H1 (cell line): ENCODE results near the gene NR0B1. TPM values are rescaled to one million over a fixed set of nuclear protein-coding genes. Genes with fewer than 3 reads are reported as not detected.

Source experiments
- CTCF ChIA-PET: fragments of 300-600 bp; sonication (Branson Sonifier 250); formaldehyde crosslinking; loops from one replicate; lab custom pipeline; 2021; ENCODE audit not compliant: partially characterized antibody; lab: Charles Lee
- POLR2A ChIA-PET: fragments of 300-600 bp; sonication (Branson Sonifier 250); formaldehyde crosslinking; loops from one replicate; lab custom pipeline; 2021; ENCODE audit warnings: inconsistent platforms; ENCODE audit not compliant: partially characterized antibody; lab: Charles Lee
- DNase-seq, 2 experiments: peaks; one replicate each; pipeline versions ENCODE4 v3.0.0 to v3.0.0-alpha.2; 2010 to 2022; ENCODE audit warnings: low spot score in 2 of 2, low read depth in 1 of 2, mixed read lengths in 1 of 2
- FAIRE-seq: peaks from 2 replicates; lab custom pipeline; 2011; peaks lifted over from hg19 to GRCh38; lab: Jason Lieb, UNC
- H2AFZ ChIP-seq: 2 replicates; pipeline ENCODE4 v1.8.1; 2012; ENCODE audit warnings: low read length, inconsistent platforms
- H2AK5ac ChIP-seq: 2 replicates; pipeline ENCODE4 v1.6.1; 2013; ENCODE audit warnings: low read depth, low read length
- H2BK120ac ChIP-seq: replicated peaks from 2 replicates; pipeline ENCODE3; 2013; ENCODE audit warnings: low read depth, low read length, inconsistent platforms
- H2BK12ac ChIP-seq: 2 replicates; pipeline ENCODE4 v1.6.1; 2013; ENCODE audit warnings: low read depth, low read length
- H2BK15ac ChIP-seq: 2 replicates; pipeline ENCODE4 v1.6.1; 2013; ENCODE audit warnings: low read length
- H2BK20ac ChIP-seq: 2 replicates; pipeline ENCODE4 v1.6.1; 2013; ENCODE audit warnings: low read length
- H2BK5ac ChIP-seq: 2 replicates; pipeline ENCODE4 v1.6.1; 2013; ENCODE audit warnings: low read depth, low read length
- H3K14ac ChIP-seq: 2 replicates; pipeline ENCODE4 v1.6.1; 2013; ENCODE audit warnings: inconsistent platforms; ENCODE audit not compliant: insufficient read length
- H3K18ac ChIP-seq: 2 replicates; pipeline ENCODE4 v1.6.1; 2013; ENCODE audit warnings: low read length; ENCODE audit errors: extremely low read depth
- H3K23ac ChIP-seq: 2 replicates; pipeline ENCODE4 v1.6.1; 2013; ENCODE audit warnings: inconsistent platforms; ENCODE audit not compliant: insufficient read length
- H3K23me2 ChIP-seq: 2 replicates; pipeline ENCODE4 v1.6.1; 2013; ENCODE audit warnings: low read depth, low read length
- H3K27ac ChIP-seq: 2 replicates; pipeline ENCODE4 v1.6.1; 2011; ENCODE audit warnings: low read depth, low read length, inconsistent platforms
- H3K27me3 ChIP-seq, 4 experiments: replicated peaks in 1 of 4; 1 replicate in 1 of 4; 2 replicates in 3 of 4; pipeline versions ENCODE4 v1.6.1 to v1.8.1; 2011 to 2013; ENCODE audit warnings: low read length in 3 of 4, mild to moderate bottlenecking in 3 of 4, inconsistent platforms in 2 of 4, mixed read lengths in 2 of 4, moderate library complexity in 1 of 4; ENCODE audit not compliant: control insufficient read depth in 3 of 4, insufficient read depth in 3 of 4; ENCODE audit errors: extremely low read depth in 1 of 4
- H3K36me3 ChIP-seq, 4 experiments: 2 replicates each; pipeline versions ENCODE4 v1.6.1 to v1.8.1; 2011 to 2013; ENCODE audit warnings: mild to moderate bottlenecking in 4 of 4, low read length in 3 of 4, moderate library complexity in 2 of 4, control low read depth in 1 of 4, inconsistent platforms in 1 of 4; ENCODE audit not compliant: insufficient read depth in 4 of 4, control insufficient read depth in 2 of 4
- H3K4ac ChIP-seq: replicated peaks from 2 replicates; pipeline ENCODE3; 2013; ENCODE audit warnings: low read length, low read depth, mixed read lengths, inconsistent platforms; ENCODE audit not compliant: insufficient read length
- H3K4me1 ChIP-seq, 4 experiments: replicated peaks in 1 of 4; 1 replicate in 1 of 4; 2 replicates in 3 of 4; pipeline versions ENCODE4 v1.6.1 to v1.8.1; 2011 to 2013; ENCODE audit warnings: low read length in 3 of 4, inconsistent platforms in 2 of 4, mixed read lengths in 1 of 4; ENCODE audit not compliant: insufficient read depth in 4 of 4, control insufficient read depth in 3 of 4
- H3K4me2 ChIP-seq, 2 experiments: 2 replicates each; pipeline versions ENCODE4 v1.6.1 to v1.8.1; 2011 to 2013; ENCODE audit warnings: low read depth in 2 of 2, low read length in 2 of 2, control low read depth in 1 of 2, inconsistent platforms in 1 of 2, mild to moderate bottlenecking in 1 of 2; ENCODE audit not compliant: insufficient read depth in 1 of 2
- H3K4me3 ChIP-seq, 4 experiments: fragments of 200-600, 300-600 bp in 1 of 4; sonication (generic), shearing (Covaris generic), sonication (Bioruptor Twin) in 1 of 4; 2 replicates each; pipeline versions ENCODE4 v1.5.1 to v1.8.1; 2011 to 2016; ENCODE audit warnings: low read length in 4 of 4, low read depth in 3 of 4, control low read depth in 2 of 4, inconsistent platforms in 2 of 4, mild to moderate bottlenecking in 2 of 4, mixed read lengths in 1 of 4, moderate library complexity in 1 of 4; ENCODE audit not compliant: insufficient read depth in 2 of 4; ENCODE audit errors: extremely low read depth in 1 of 4
- H3K56ac ChIP-seq: replicated peaks from 2 replicates; pipeline ENCODE3; 2013; ENCODE audit warnings: low read depth, mild to moderate bottlenecking, mixed read lengths, low read length, inconsistent platforms; ENCODE audit not compliant: insufficient read length
- H3K79me1 ChIP-seq: 2 replicates; pipeline ENCODE4 v1.6.1; 2013; ENCODE audit warnings: low read depth, low read length, control low read depth
- H3K79me2 ChIP-seq, 2 experiments: 2 replicates each; pipeline versions ENCODE4 v1.6.1 to v1.8.1; 2012 to 2013; ENCODE audit warnings: low read length in 2 of 2, mild to moderate bottlenecking in 2 of 2, inconsistent platforms in 1 of 2; ENCODE audit not compliant: insufficient read depth in 2 of 2, control insufficient read depth in 1 of 2
- H3K9ac ChIP-seq, 4 experiments: replicated peaks in 1 of 4; 1 replicate in 1 of 4; 2 replicates in 3 of 4; pipeline versions ENCODE4 v1.6.1 to v1.8.1; 2011 to 2013; ENCODE audit warnings: low read depth in 3 of 4, low read length in 3 of 4, control low read depth in 2 of 4, mild to moderate bottlenecking in 2 of 4, moderate library complexity in 2 of 4, inconsistent platforms in 1 of 4; ENCODE audit errors: extremely low read depth in 1 of 4
- H3K9me3 ChIP-seq, 2 experiments: 2 replicates each; pipeline versions ENCODE4 v1.6.1 to v1.8.1; 2012 to 2013; ENCODE audit warnings: mild to moderate bottlenecking in 2 of 2, moderate library complexity in 2 of 2, control low read depth in 1 of 2, inconsistent platforms in 1 of 2, low read depth in 1 of 2, low read length in 1 of 2, mixed read lengths in 1 of 2; ENCODE audit not compliant: insufficient read depth in 2 of 2
- H4K20me1 ChIP-seq, 2 experiments: replicated peaks in 1 of 2; 2 replicates each; pipeline versions ENCODE3 to v1.8.1; 2011 to 2013; ENCODE audit warnings: inconsistent platforms in 2 of 2, low read length in 2 of 2, mild to moderate bottlenecking in 1 of 2; ENCODE audit not compliant: insufficient read depth in 2 of 2, control insufficient read depth in 1 of 2
- H4K5ac ChIP-seq: 2 replicates; pipeline ENCODE4 v1.6.1; 2013; ENCODE audit warnings: low read length, low read depth, mixed read lengths, inconsistent platforms; ENCODE audit not compliant: insufficient read length
- H4K8ac ChIP-seq: 2 replicates; pipeline ENCODE4 v1.8.0; 2013; ENCODE audit warnings: mild to moderate bottlenecking, moderate library complexity, low read length, inconsistent platforms; ENCODE audit not compliant: insufficient read depth; ENCODE audit errors: extremely low read depth
- H4K91ac ChIP-seq: replicated peaks from 2 replicates; pipeline ENCODE3; 2013; ENCODE audit warnings: low read length, mixed read lengths, inconsistent platforms; ENCODE audit not compliant: insufficient read length
- ATF2 ChIP-seq: IDR thresholded peaks from 2 replicates; pipeline ENCODE4 v1.6.1; 2012; ENCODE audit warnings: low read length, inconsistent platforms
- BACH1 ChIP-seq: IDR thresholded peaks from 2 replicates; pipeline ENCODE4 v1.6.1; 2012; ENCODE audit warnings: low read length, improper control_type of control experiment
- CBX8 ChIP-seq: fragments of 300-800, 300-1000 bp; sonication (generic); IDR thresholded peaks from 2 replicates; pipeline ENCODE4 v1.7.1; 2016; ENCODE audit warnings: low read depth, low read length, borderline replicate concordance
- CREB1 ChIP-seq: IDR thresholded peaks from 2 replicates; pipeline ENCODE4 v1.6.1; 2012; ENCODE audit warnings: inconsistent platforms
- EGR1 ChIP-seq: IDR thresholded peaks from 2 replicates; pipeline ENCODE4 v1.6.1; 2011; ENCODE audit warnings: low read depth, low read length, borderline replicate concordance
- GTF2F1 ChIP-seq: IDR thresholded peaks from 2 replicates; pipeline ENCODE4 v1.6.1; 2012; ENCODE audit warnings: low read depth, low read length, improper control_type of control experiment, borderline replicate concordance
- KDM1A ChIP-seq: fragments of 200-600, 300-600 bp; sonication (generic); IDR thresholded peaks from 2 replicates; pipeline ENCODE4 v1.7.1; 2016; ENCODE audit warnings: mild to moderate bottlenecking, low read length, borderline replicate concordance
- KDM5A ChIP-seq: fragments of 200-600 bp; IDR thresholded peaks from 2 replicates; pipeline ENCODE4 v1.7.1; 2012; ENCODE audit warnings: mild to moderate bottlenecking, low read length, inconsistent platforms, mixed read lengths
- NRF1 ChIP-seq: IDR thresholded peaks from 2 replicates; pipeline ENCODE4 v1.6.1; 2011; ENCODE audit warnings: mild to moderate bottlenecking, low read depth, low read length, improper control_type of control experiment
- POLR2A ChIP-seq, 2 experiments: IDR thresholded peaks; 1 replicate in 1 of 2; 2 replicates in 1 of 2; pipeline ENCODE4 v1.6.1; 2011; ENCODE audit warnings: low read depth in 2 of 2, low read length in 2 of 2, mild to moderate bottlenecking in 2 of 2; ENCODE audit errors: control extremely low read depth in 1 of 2
- POU5F1 ChIP-seq: IDR thresholded peaks from 2 replicates; pipeline ENCODE4 v1.6.1; 2011; ENCODE audit warnings: low read depth, mild to moderate bottlenecking, low read length, moderate library complexity
- SIN3A ChIP-seq, 2 experiments: IDR thresholded peaks in 1 of 2; conservative IDR thresholded peaks in 1 of 2; 2 replicates each; pipeline ENCODE4 v1.6.1; 2011 to 2012; ENCODE audit warnings: low read length in 2 of 2, improper control_type of control experiment in 1 of 2, low read depth in 1 of 2, mild to moderate bottlenecking in 1 of 2
- TAF1 ChIP-seq: IDR thresholded peaks from 2 replicates; pipeline ENCODE4 v1.6.1; 2011; ENCODE audit warnings: mild to moderate bottlenecking, low read depth, low read length
- USF2 ChIP-seq: IDR thresholded peaks from 2 replicates; pipeline ENCODE4 v1.6.1; 2011; ENCODE audit warnings: low read length, improper control_type of control experiment
- polyA plus RNA-seq, 7 experiments: library from polyadenylated mRNA; depleted of rRNA in 3 of 7; stranded (reverse) in 5 of 7; unstranded in 2 of 7; fragments of >200 nt in 5 of 7; fragments of 200-250 nt in 2 of 7; gene quantifications; 1 replicate in 5 of 7; 2 replicates in 1 of 7; 4 replicates in 1 of 7; pipeline versions ENCODE4 v1.2.1 to v1.2.3, GENCODE V29; 2011 to 2013; ENCODE audit warnings: missing spikeins in 2 of 7, mixed read lengths in 2 of 7
- total RNA-seq: library from RNA; stranded (reverse); fragmentation: NEBNext Ultra II Directional; extraction: Animal tissue kit (Norgen Biotek cat#: 25700); gene quantifications from 2 replicates; pipeline ENCODE4 v1.2.1, GENCODE V29; 2021

NR0B1 gene
- total and polyA plus RNA-seq, 2 of the 8 experiments (the other 6 are each of a cell fraction or from before 2014, with no cell fraction given), result 0.24 to 0.26 TPM

GRCh38 chrX:30349946-30350345 is 40.8 kb upstream of the NR0B1 start:
- FAIRE-seq (no peak), DNase-seq (no peak)
- Histone ChIP-seq H3K18ac (no peak overlapping the region), H2BK20ac (no peak overlapping the region), H3K9ac (no peak overlapping the region), H3K23me2 (no peaks in the 10 kb centered on the region), H4K8ac (no peak overlapping the region), H2BK5ac (no peak overlapping the region), H3K36me3 (no peaks in the 10 kb centered on the region), H3K9me3 (no peaks in the 10 kb centered on the region), H3K4me2 (no peak overlapping the region), H2BK12ac (no peak overlapping the region), H2BK120ac (no peak overlapping the region), H3K4ac (no peak overlapping the region), H3K27me3 (no peaks in the 10 kb centered on the region), H4K91ac (no peak overlapping the region), H3K14ac (no peak overlapping the region), H3K56ac (no peak overlapping the region), H2AFZ (no peak overlapping the region), H2AK5ac (no peak overlapping the region), H3K27ac (no peak overlapping the region), H2BK15ac (no peak overlapping the region), H3K4me3 (no peak overlapping the region), H3K79me2 (no peaks in the 10 kb centered on the region), H3K79me1 (no peaks in the 10 kb centered on the region), H4K20me1 (no peaks in the 10 kb centered on the region), H3K23ac (no peak overlapping the region), H3K4me1 (no peaks in the 10 kb centered on the region), H4K5ac (no peak overlapping the region)
- ChIA-PET CTCF (no interaction called here), POLR2A (no interaction called here)
- no peak for TF ChIP-seq KDM5A
- no peak for TF ChIP-seq EGR1
- TF ChIP-seq SIN3A (conservative IDR thresholded peaks at IDR 0.05 in 1 of 2, IDR thresholded peaks at IDR 0.05 in 1 of 2; ENCODE audit: low read depth in 1 of 2, low read length in 2 of 2), result no peak
- TF ChIP-seq POLR2A (IDR thresholded peaks at IDR 0.05; ENCODE audit: control extremely low read depth in 1 of 2, low read depth in 2 of 2, low read length in 2 of 2), result no peak
- no peak for TF ChIP-seq GTF2F1
- TF ChIP-seq TAF1, result no peak
- no peak for TF ChIP-seq KDM1A
- TF ChIP-seq CBX8, result no peak
- TF ChIP-seq ATF2, result no peak
- no peak for TF ChIP-seq BACH1
- no peak for TF ChIP-seq POU5F1
- no peak for TF ChIP-seq USF2
- TF ChIP-seq CREB1, result no peak
- no peak for TF ChIP-seq NRF1
